Stimulated activated CD8-positive, alpha-beta memory T cell treated with anti-CD3 and anti-CD28 coated beads, Interleukin-12 subunit alpha, Interleukin-12 subunit beta, amount 100 ng/mL, for 24 hours (primary cell): Measurements from ENCODE around the gene NBDY.
"Not testable (repeated sequence)": the region's sequence is repeated elsewhere in the genome, so short reads cannot be mapped to it uniquely, and the experiment has no call there.

Experiments used
- DNase-seq: peaks from one replicate; pipeline ENCODE4 v3.0.0-alpha.2; 2020; ENCODE audit errors: extremely low read depth

NBDY gene

DNA sequence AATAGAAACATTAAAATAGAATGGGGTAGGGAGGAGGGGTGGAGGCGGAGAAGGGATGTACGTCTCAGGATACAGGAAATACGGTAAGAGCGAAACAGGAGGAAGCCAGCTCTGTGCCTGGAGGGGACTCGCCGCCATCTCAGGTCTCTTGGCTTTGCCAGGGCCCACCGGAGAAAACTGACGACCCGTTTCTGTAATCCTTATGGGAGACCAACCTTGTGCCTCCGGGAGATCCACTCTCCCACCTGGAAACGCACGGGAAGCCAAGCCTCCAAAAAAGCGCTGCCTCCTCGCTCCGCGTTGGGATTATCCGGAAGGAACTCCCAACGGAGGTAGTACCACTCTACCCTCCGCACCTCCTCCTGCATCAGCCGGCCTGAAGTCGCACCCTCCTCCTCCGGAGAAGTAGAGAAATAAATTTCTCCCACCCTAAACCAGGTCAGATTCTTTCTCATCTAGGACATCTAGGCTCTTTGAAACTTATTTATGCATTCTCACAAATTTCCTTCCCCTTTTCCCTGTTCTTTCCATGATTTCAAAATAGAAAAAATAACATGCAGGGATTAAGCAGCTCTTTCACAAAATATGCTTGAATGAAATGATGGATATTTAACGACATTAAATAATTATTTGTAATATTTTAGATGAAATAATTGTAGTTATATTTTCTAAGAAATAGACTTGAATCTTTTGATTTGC, at the start of gene NBDY:
Gene NBDY (plus strand): TSS at position 92 of the 699 bp plus-strand sequence. CDS start 111 bp downstream, at position 203.
- DNase-seq = no peak

GRCh38 chrX:56704530-56704929, 24.5 kb upstream of the NBDY start:
- not testable (repeated sequence) for DNase-seq

- DNase-seq = no peak
These were observed 2.4 kb upstream of the NBDY start for GRCh38 chrX:56726605-56727004.

DNA sequence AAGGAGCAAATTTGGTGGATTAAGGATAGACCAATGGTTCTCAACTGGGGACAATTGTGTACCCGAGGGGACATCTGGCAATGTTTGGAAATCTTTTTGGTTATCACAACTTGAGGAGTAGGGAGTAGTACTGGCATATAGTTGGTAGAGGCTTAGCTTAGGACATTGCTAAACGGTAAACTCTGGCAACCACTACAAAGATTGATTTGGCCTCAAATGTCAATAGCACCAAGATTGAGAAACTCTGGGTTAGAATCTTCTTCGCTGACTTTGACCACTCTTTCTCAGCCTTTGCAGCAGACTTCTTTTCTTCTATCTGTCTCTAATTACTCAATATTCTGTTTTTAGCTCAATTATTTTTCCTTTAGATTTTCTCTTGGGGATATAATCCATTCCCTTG, 1.5 kb upstream of the NBDY start:
- DNase-seq = no peak

- no peak for DNase-seq
These were observed 722 bp upstream of the NBDY start for GRCh38 chrX:56728321-56728720.

- DNase-seq = no peak
These were observed 291 bp upstream of the NBDY start for GRCh38 chrX:56728752-56729151.

GRCh38 chrX:56733459-56734046, 4.5 kb downstream of the NBDY start:
- DNase-seq = no peak

DNA sequence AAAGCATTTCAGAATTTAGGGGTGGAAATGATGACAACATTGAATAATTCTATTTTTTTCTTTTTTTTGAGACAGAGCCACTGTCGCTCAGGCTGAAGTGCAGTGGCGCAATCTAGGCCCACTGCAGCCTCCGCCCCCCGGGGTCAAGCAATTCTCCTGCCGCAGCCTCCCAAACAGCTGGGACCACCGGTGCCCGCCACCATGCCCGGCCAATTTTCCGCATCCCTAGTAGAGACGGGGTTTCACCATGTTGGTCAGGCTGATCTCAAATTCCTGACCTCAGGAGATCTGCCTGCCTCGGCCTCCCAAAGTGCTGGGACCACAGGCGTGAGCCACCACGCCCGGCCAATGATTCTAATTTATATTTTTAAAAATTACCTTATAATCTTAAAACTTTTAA, 7.2 kb downstream of the NBDY start:
- no peak for DNase-seq

- DNase-seq = no peak
These were observed 9.6 kb downstream of the NBDY start for GRCh38 chrX:56738670-56739069.

GRCh38 chrX:56744996-56745395, 16.0 kb downstream of the NBDY start:
- DNase-seq = no peak

DNA sequence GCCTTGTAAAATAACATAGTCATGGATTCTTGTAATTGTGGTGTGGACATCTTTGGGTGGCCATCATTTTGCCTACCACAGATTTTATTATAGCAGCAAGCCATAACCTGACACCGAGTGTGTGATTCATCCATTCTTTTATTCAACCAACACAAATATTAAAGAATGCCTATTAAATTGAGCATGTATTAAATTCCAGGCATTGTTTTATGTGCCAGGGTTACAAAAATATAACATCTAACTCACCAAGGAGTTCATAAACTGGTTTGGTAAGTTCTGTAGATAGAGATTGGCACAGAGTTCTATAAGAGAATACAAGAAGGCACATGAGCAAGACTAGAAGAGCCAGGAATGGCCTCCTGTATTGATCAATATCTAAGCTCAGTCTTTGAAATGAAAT, 18.0 kb downstream of the NBDY start:
- DNase-seq = no peak

GRCh38 chrX:56751071-56751470, 22.0 kb downstream of the NBDY start:
- DNase-seq = no peak

DNA sequence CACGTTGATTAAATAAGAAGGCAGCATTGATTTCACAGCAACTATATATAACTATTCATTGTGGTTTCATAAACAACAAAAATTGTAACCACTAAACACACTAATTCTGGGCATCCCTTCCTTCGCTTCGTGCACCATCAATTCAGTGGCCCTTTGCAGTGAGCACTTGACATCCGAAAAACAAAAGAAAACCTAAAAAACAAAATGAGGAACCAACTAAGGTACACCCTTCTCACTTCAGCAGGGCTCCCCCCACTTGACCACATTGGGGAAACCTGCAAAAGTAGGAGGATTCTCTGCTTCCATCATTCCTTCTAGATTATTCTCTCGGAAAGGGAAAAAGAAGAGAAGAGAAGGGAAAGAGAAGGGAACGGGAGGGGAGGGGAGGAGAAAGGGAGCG, 28.3 kb downstream of the NBDY start:
- no peak for DNase-seq

GRCh38 chrX:56758456-56758855, 29.4 kb downstream of the NBDY start:
- no peak for DNase-seq

DNA sequence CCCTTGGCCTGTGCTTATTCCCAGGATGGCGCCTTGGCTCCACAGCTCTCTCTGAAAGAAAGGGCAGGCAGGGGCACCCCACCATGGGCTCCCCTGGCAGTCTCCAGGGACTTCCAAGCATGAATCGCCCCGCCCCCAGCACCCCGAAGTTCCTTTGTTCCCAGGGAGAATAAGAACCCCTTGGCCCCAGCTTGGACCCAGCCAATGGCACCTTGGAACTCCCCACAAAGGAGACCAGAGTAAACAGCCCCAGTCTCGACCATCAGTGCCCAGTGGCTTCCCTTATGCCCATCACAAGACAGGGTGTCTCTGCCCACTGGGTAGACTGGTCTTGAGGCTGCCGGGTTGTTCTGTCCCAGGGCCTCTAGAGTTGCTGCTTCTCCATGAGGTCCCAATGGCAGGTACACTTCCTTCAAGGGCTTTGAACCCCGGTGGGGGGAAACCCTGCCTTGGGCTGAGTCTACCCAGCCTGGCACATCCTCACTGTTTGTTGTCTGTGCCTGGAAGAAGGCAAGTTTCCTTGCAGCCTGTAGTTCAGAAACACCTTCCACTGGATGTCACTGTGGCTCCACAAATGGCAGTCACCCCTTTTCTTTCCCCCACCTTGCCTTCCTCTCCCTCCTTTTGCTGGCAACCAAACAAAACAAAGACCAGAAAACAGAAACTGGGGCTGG, 30.8 kb downstream of the NBDY start:
- no peak for DNase-seq

DNA sequence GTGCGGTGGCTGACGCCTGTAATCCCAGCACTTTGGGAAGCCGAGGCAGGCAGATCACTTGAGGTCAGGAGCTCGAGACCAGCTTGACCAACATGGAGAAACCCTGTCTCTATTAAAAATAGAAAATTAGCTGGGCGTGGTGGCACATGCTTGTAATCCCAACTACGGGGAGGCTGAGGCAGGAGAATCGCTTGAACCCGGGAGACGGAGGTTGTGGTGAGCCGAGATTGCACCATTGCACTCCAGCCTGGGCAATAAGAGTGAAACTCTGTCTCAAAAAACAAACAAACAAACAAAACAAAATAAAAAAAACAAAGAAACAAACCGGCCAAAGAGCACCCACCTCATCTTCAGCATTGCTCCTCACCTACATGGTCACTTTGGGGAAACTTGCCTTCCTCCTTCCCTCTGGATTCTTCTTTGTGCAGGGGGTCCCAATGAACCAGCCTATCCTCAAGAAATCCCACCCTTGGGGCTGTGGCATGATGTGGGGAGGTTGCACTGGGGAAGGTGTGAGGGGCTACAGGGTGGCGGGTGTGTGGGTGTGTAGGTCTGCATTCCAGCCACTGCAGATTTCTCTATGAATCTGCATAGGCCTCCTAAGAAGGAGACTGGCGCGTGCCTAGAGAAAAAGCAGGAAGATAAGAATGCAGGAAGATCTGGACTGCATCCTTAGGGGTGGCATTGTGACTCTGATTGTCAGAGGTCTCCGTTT, 31.5 kb downstream of the NBDY start:
- not testable (repeated sequence) for DNase-seq

GRCh38 chrX:56761167-56761566, 32.1 kb downstream of the NBDY start:
- DNase-seq = no peak

DNA sequence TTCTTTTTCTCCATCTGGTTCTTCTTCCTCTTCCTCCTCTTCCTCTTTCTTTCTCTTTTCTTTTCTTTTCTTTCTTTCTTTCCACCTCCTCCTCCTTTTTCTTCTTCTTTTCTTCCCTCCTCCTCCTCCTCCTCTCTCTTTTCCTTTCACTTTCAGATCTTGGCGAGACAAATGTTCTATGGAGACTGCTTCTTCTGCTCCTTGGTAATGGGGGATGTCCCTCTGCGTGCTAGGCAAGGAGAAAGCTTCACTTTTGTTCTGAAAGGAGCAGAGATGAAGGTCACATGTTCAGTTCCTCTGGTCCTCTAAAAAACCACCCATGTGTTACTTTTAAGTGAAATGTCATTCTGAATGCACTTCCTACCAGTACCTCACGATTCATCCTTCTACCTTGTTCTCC, 33.2 kb downstream of the NBDY start:
- DNase-seq = no peak

- no peak for DNase-seq
These were observed 33.9 kb downstream of the NBDY start for GRCh38 chrX:56762707-56763555.

DNA sequence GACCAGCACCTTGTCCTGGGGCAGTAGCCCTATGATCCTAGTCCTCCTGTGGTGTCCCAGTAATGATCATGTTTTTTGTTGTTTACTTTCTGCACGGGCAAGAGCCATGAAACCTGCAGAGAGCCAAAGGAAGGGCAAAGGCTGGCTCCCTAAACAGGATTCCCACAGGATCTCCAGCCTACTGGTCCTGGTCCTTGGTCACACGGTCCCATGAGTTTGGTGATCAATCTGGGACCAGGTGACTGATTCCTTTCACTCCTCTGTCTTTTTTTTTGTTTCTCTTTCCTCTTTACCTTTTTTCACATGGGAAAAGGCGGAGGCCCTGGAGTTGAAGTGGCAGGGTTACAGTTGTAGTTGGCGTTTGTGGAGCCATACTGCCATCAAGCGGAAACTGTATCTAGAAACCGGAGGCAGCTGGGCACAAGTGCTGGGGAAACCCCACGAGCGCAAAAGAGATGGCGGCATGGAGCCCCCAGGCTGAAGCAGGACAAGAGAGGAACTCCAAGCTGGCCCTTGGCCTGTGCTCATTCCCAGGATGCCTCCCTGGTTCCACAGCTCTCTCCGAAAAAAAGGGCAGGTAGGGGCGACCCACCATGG, 34.6 kb downstream of the NBDY start:
- no peak for DNase-seq
